ENCODE data around the gene PACRG.

DNA sequence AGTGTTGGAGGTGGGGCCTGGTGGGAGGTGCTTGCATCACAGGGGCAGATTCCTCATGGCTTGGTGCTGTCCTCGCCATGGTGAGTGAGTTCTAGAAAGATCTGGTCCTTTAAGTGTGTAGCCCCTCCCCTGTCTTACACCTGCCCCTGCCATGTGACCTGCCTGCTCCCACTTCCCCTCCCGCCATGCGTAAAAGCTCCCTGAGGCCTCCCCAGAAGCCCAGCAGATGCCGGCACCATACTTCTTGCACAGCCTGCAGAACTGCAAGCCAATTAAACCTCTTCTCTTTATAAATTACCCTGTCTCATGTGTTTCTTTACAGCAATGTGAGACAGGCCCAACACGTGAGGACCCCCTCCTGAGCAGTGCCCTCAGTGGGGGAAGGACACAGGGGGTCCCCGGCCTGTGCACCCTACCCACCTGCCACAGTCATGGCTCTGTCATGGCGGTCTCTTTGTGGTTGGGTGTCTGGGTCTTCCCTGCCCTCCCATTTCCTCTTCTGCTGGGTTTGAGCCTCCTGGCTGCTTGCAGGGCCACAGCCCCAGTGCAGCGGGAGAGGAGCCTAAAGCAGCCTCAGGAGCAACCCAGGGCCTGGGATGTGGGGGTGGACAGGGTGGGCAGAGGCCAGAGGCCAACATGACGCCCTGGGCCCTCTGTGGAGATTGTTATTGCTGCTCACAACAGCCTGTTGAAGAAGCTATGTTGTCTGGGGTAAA lies 599.5 kb downstream of the PACRG start:
- no peak for TF ChIP-seq POLR2A (IDR thresholded peaks at IDR 0.05)
- TF ChIP-seq, protein P1, sequence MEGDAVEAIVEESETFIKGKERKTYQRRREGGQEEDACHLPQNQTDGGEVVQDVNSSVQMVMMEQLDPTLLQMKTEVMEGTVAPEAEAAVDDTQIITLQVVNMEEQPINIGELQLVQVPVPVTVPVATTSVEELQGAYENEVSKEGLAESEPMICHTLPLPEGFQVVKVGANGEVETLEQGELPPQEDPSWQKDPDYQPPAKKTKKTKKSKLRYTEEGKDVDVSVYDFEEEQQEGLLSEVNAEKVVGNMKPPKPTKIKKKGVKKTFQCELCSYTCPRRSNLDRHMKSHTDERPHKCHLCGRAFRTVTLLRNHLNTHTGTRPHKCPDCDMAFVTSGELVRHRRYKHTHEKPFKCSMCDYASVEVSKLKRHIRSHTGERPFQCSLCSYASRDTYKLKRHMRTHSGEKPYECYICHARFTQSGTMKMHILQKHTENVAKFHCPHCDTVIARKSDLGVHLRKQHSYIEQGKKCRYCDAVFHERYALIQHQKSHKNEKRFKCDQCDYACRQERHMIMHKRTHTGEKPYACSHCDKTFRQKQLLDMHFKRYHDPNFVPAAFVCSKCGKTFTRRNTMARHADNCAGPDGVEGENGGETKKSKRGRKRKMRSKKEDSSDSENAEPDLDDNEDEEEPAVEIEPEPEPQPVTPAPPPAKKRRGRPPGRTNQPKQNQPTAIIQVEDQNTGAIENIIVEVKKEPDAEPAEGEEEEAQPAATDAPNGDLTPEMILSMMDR (IDR thresholded peaks at IDR 0.05): no peak
